ENCODE measurements around the gene FAM234B.

FAM234B gene

GRCh38 chr12:13121568-13121967, 77.4 kb downstream of the FAM234B start:
- Histone ChIP-seq H3K27me3 (no peaks in the 10 kb centered on the region), H3K4me1 (peaks cover 6 to 67% (median 8%) of the 10 kb centered on the region in 10 experiments; a peak in 16 of 20 replicates), H3K9ac (no peak overlapping the region), H4K20me1 (no peaks in the 10 kb centered on the region), H3K4me3 (no peak overlapping the region), H3K36me3 (no peaks in the 10 kb centered on the region), H3K9me3 (replicated peaks in 1 of 11) (peaks cover 0 to 7% (median 0%) of the 10 kb centered on the region in 11 experiments; a peak in 1 of 22 replicates), H3K27ac (0 out of 22 replicates have a peak overlapping the region, but pooled peaks of 1 of the 11 experiments have one; percentile 1), H3K4me2 (peak overlapping the region in 3 of 11 experiments; percentile 11 to 50 (median 44); a peak in 5 of 22 replicates)
- no peak for TF ChIP-seq Cebpa-rat (IDR thresholded peaks at IDR 0.05)

GRCh38 chr12:13124656-13125505, 80.7 kb downstream of the FAM234B start:
- peaks cover 6 to 45% (median 8%) of the 10 kb centered on the region in 10 experiments; a peak in 16 of 20 replicates for H3K4me1 ChIP-seq
- no peak overlapping the region for H3K27ac ChIP-seq
- no peaks in the 10 kb centered on the region for H3K36me3 ChIP-seq
- peak overlapping the region; percentile 8 to 54 (median 33); a peak in 20 of 22 replicates for H3K4me2 ChIP-seq
- H3K4me3 ChIP-seq: no peak overlapping the region
- no peaks in the 10 kb centered on the region for H4K20me1 ChIP-seq
- no peaks in the 10 kb centered on the region for H3K27me3 ChIP-seq
- no peak overlapping the region for H3K9ac ChIP-seq
- H3K9me3 ChIP-seq (replicated peaks in 1 of 11): peaks cover 0 to 7% (median 0%) of the 10 kb centered on the region in 11 experiments; a peak in 1 of 22 replicates
- TF ChIP-seq Cebpa-rat (IDR thresholded peaks at IDR 0.05): no peak

- no peaks in the 10 kb centered on the region for H4K20me1 ChIP-seq
- TF ChIP-seq Cebpa-rat (IDR thresholded peaks at IDR 0.05): no peak
- H3K4me1 ChIP-seq: peaks cover 6 to 34% (median 8%) of the 10 kb centered on the region in 10 experiments; a peak in 16 of 20 replicates
- no peaks in the 10 kb centered on the region for H3K27me3 ChIP-seq
- no peaks in the 10 kb centered on the region for H3K36me3 ChIP-seq
- H3K4me3 ChIP-seq: no peak overlapping the region
- no peak overlapping the region for H3K9ac ChIP-seq
- no peak overlapping the region for H3K27ac ChIP-seq
- peaks cover 0 to 7% (median 0%) of the 10 kb centered on the region in 11 experiments; a peak in 1 of 22 replicates for H3K9me3 ChIP-seq (replicated peaks in 1 of 11)
- H3K4me2 ChIP-seq: peak overlapping the region in 2 of 11 experiments; percentile 43 to 54; a peak in 1 of 22 replicates
These were observed 81.8 kb downstream of the FAM234B start for GRCh38 chr12:13125996-13126395.

- H3K9ac ChIP-seq: no peak overlapping the region
- peaks cover 0 to 7% (median 0%) of the 10 kb centered on the region in 11 experiments; a peak in 1 of 22 replicates for H3K9me3 ChIP-seq (replicated peaks in 1 of 11)
- H3K4me3 ChIP-seq: no peak overlapping the region
- no peak overlapping the region for H3K27ac ChIP-seq
- H3K4me1 ChIP-seq: peaks cover 6 to 29% (median 8%) of the 10 kb centered on the region in 10 experiments; a peak in 16 of 20 replicates
- H3K4me2 ChIP-seq: no peak overlapping the region
- no peaks in the 10 kb centered on the region for H4K20me1 ChIP-seq
- no peak for TF ChIP-seq Cebpa-rat (IDR thresholded peaks at IDR 0.05)
- H3K27me3 ChIP-seq: no peaks in the 10 kb centered on the region
- no peaks in the 10 kb centered on the region for H3K36me3 ChIP-seq
These were observed 82.3 kb downstream of the FAM234B start for GRCh38 chr12:13126494-13126893.

GRCh38 chr12:13127444-13127843, 83.3 kb downstream of the FAM234B start:
- Histone ChIP-seq H3K9ac (no peak overlapping the region), H4K20me1 (no peaks in the 10 kb centered on the region), H3K36me3 (no peaks in the 10 kb centered on the region), H3K4me3 (no peak overlapping the region), H3K4me2 (no peak overlapping the region), H3K9me3 (replicated peaks in 1 of 11) (no peaks in the 10 kb centered on the region), H3K27ac (no peak overlapping the region), H3K27me3 (no peaks in the 10 kb centered on the region), H3K4me1 (peaks cover 6 to 21% (median 8%) of the 10 kb centered on the region in 10 experiments; a peak in 16 of 20 replicates)
- no peak for TF ChIP-seq Cebpa-rat (IDR thresholded peaks at IDR 0.05)

- H3K4me2 ChIP-seq: no peak overlapping the region
- no peaks in the 10 kb centered on the region for H3K36me3 ChIP-seq
- H3K4me1 ChIP-seq: peaks cover 6 to 22% (median 8%) of the 10 kb centered on the region in 10 experiments; a peak in 16 of 20 replicates
- no peak overlapping the region for H3K9ac ChIP-seq
- H3K9me3 ChIP-seq (replicated peaks in 1 of 11): no peaks in the 10 kb centered on the region
- H3K27ac ChIP-seq: no peak overlapping the region
- H4K20me1 ChIP-seq: no peaks in the 10 kb centered on the region
- no peak overlapping the region for H3K4me3 ChIP-seq
- no peak for TF ChIP-seq Cebpa-rat (IDR thresholded peaks at IDR 0.05)
- H3K27me3 ChIP-seq: no peaks in the 10 kb centered on the region
These were observed 84.2 kb downstream of the FAM234B start for GRCh38 chr12:13128291-13128965.

GRCh38 chr12:13130981-13131380, 86.8 kb downstream of the FAM234B start:
- no peak overlapping the region for H3K27ac ChIP-seq

More at GRCh38 chr12:13130981-13131380, 86.8 kb downstream of the FAM234B start:
- H3K4me1 ChIP-seq: peaks cover 0 to 6% (median 0%) of the 10 kb centered on the region in 10 experiments; a peak in 4 of 20 replicates
- TF ChIP-seq Cebpa-rat (IDR thresholded peaks at IDR 0.05): no peak
- H3K4me3 ChIP-seq: no peak overlapping the region
- no peaks in the 10 kb centered on the region for H3K9me3 ChIP-seq (replicated peaks in 1 of 11)
- H3K36me3 ChIP-seq: no peaks in the 10 kb centered on the region
- no peaks in the 10 kb centered on the region for H3K27me3 ChIP-seq
- H4K20me1 ChIP-seq: no peaks in the 10 kb centered on the region
- H3K9ac ChIP-seq: no peak overlapping the region
- no peak overlapping the region for H3K4me2 ChIP-seq
